ENCODE measurements around the gene WNT6. TPM values are rescaled to one million over a fixed set of nuclear protein-coding genes. Genes with fewer than 3 reads are reported as not detected.

WNT6 gene
- polyA plus RNA-seq, 1 donor = 0.24 TPM

GRCh38 chr2:218819093-218819492, 40.5 kb upstream of the WNT6 start:
- Histone ChIP-seq H3K27me3 (ENCODE audit: control insufficient read depth, insufficient read depth, low read length) (no peaks in the 10 kb centered on the region), H3K36me3 (ENCODE audit: control insufficient read depth, insufficient read depth, low read length) (peaks cover 49% of the 10 kb centered on the region), H3K4me3 (ENCODE audit: low read length) (no peak overlapping the region), H3K9me3 (ENCODE audit: control insufficient read depth, low read depth, low read length) (no peaks in the 10 kb centered on the region), H3K4me1 (ENCODE audit: control insufficient read depth, insufficient read depth, low read length) (peaks cover 5% of the 10 kb centered on the region), H3K27ac (ENCODE audit: low read length) (no peak overlapping the region)
- DNase-seq = no peak
- 93% methylated on average over 3 of the region's 7 CpGs for WGBS (ENCODE audit: insufficient coverage, low lambda C conversion rate)

- H3K9me3 ChIP-seq (ENCODE audit: control insufficient read depth, low read depth, low read length) = no peaks in the 10 kb centered on the region
- no peaks in the 10 kb centered on the region for H3K4me1 ChIP-seq (ENCODE audit: control insufficient read depth, insufficient read depth, low read length)
- peaks cover 31% of the 10 kb centered on the region for H3K36me3 ChIP-seq (ENCODE audit: control insufficient read depth, insufficient read depth, low read length)
- DNase-seq = no peak
- no peak overlapping the region for H3K4me3 ChIP-seq (ENCODE audit: low read length)
- no peaks in the 10 kb centered on the region for H3K27me3 ChIP-seq (ENCODE audit: control insufficient read depth, insufficient read depth, low read length)
- no CpG with 5 or more reads among the region's 15 CpGs for WGBS (ENCODE audit: insufficient coverage, low lambda C conversion rate)
- no peak overlapping the region for H3K27ac ChIP-seq (ENCODE audit: low read length)
Measured at GRCh38 chr2:218820746-218821369, 38.7 kb upstream of the WNT6 start.

GRCh38 chr2:218821605-218822211, 37.9 kb upstream of the WNT6 start:
- H3K27me3 ChIP-seq (ENCODE audit: control insufficient read depth, insufficient read depth, low read length) = no peaks in the 10 kb centered on the region
- H3K4me3 ChIP-seq (ENCODE audit: low read length) = no peak overlapping the region
- H3K27ac ChIP-seq (ENCODE audit: low read length) = no peak overlapping the region
- no peaks in the 10 kb centered on the region for H3K4me1 ChIP-seq (ENCODE audit: control insufficient read depth, insufficient read depth, low read length)
- H3K9me3 ChIP-seq (ENCODE audit: control insufficient read depth, low read depth, low read length) = no peaks in the 10 kb centered on the region
- WGBS (ENCODE audit: insufficient coverage, low lambda C conversion rate) = 60% methylated on average over 1 of the region's 9 CpGs
- DNase-seq = no peak
- peaks cover 23% of the 10 kb centered on the region for H3K36me3 ChIP-seq (ENCODE audit: control insufficient read depth, insufficient read depth, low read length)

- Histone ChIP-seq H3K9me3 (ENCODE audit: control insufficient read depth, low read depth, low read length) (no peaks in the 10 kb centered on the region), H3K27ac (ENCODE audit: low read length) (no peak overlapping the region), H3K27me3 (ENCODE audit: control insufficient read depth, insufficient read depth, low read length) (no peaks in the 10 kb centered on the region), H3K4me3 (ENCODE audit: low read length) (no peak overlapping the region), H3K4me1 (ENCODE audit: control insufficient read depth, insufficient read depth, low read length) (no peaks in the 10 kb centered on the region), H3K36me3 (ENCODE audit: control insufficient read depth, insufficient read depth, low read length) (peaks cover 22% of the 10 kb centered on the region)
- no CpG with 5 or more reads among the region's 7 CpGs for WGBS (ENCODE audit: insufficient coverage, low lambda C conversion rate)
- no peak for DNase-seq
Measured at GRCh38 chr2:218822622-218823021, 37.0 kb upstream of the WNT6 start.

GRCh38 chr2:218823196-218823855, 36.3 kb upstream of the WNT6 start:
- Histone ChIP-seq H3K4me3 (ENCODE audit: low read length) (no peak overlapping the region), H3K36me3 (ENCODE audit: control insufficient read depth, insufficient read depth, low read length) (peaks cover 19% of the 10 kb centered on the region), H3K4me1 (ENCODE audit: control insufficient read depth, insufficient read depth, low read length) (no peaks in the 10 kb centered on the region), H3K9me3 (ENCODE audit: control insufficient read depth, low read depth, low read length) (no peaks in the 10 kb centered on the region), H3K27ac (ENCODE audit: low read length) (no peak overlapping the region), H3K27me3 (ENCODE audit: control insufficient read depth, insufficient read depth, low read length) (no peaks in the 10 kb centered on the region)
- no CpG with 5 or more reads among the region's 9 CpGs for WGBS (ENCODE audit: insufficient coverage, low lambda C conversion rate)
- DNase-seq = no peak

- DNase-seq = no peak
- no peak overlapping the region for H3K27ac ChIP-seq (ENCODE audit: low read length)
- no peaks in the 10 kb centered on the region for H3K9me3 ChIP-seq (ENCODE audit: control insufficient read depth, low read depth, low read length)
- peaks cover 16% of the 10 kb centered on the region for H3K36me3 ChIP-seq (ENCODE audit: control insufficient read depth, insufficient read depth, low read length)
- H3K4me1 ChIP-seq (ENCODE audit: control insufficient read depth, insufficient read depth, low read length) = no peaks in the 10 kb centered on the region
- no CpG with 5 or more reads among the region's 7 CpGs for WGBS (ENCODE audit: insufficient coverage, low lambda C conversion rate)
- no peaks in the 10 kb centered on the region for H3K27me3 ChIP-seq (ENCODE audit: control insufficient read depth, insufficient read depth, low read length)
- no peak overlapping the region for H3K4me3 ChIP-seq (ENCODE audit: low read length)
Measured at GRCh38 chr2:218824004-218824403, 35.6 kb upstream of the WNT6 start.

- WGBS (ENCODE audit: insufficient coverage, low lambda C conversion rate) = no CpG with 5 or more reads among the region's 10 CpGs
- Histone ChIP-seq H3K27me3 (ENCODE audit: control insufficient read depth, insufficient read depth, low read length) (peaks cover 4% of the 10 kb centered on the region), H3K4me1 (ENCODE audit: control insufficient read depth, insufficient read depth, low read length) (no peaks in the 10 kb centered on the region), H3K36me3 (ENCODE audit: control insufficient read depth, insufficient read depth, low read length) (no peaks in the 10 kb centered on the region), H3K4me3 (ENCODE audit: low read length) (no peak overlapping the region), H3K27ac (ENCODE audit: low read length) (no peak overlapping the region), H3K9me3 (ENCODE audit: control insufficient read depth, low read depth, low read length) (no peaks in the 10 kb centered on the region)
- DNase-seq = no peak
Measured at GRCh38 chr2:218826791-218827190, 32.8 kb upstream of the WNT6 start.

GRCh38 chr2:218827701-218828476, 31.7 kb upstream of the WNT6 start:
- Histone ChIP-seq H3K9me3 (ENCODE audit: control insufficient read depth, low read depth, low read length) (no peaks in the 10 kb centered on the region), H3K4me1 (ENCODE audit: control insufficient read depth, insufficient read depth, low read length) (no peaks in the 10 kb centered on the region), H3K36me3 (ENCODE audit: control insufficient read depth, insufficient read depth, low read length) (no peaks in the 10 kb centered on the region), H3K27me3 (ENCODE audit: control insufficient read depth, insufficient read depth, low read length) (peaks cover 14% of the 10 kb centered on the region), H3K4me3 (ENCODE audit: low read length) (no peak overlapping the region), H3K27ac (ENCODE audit: low read length) (no peak overlapping the region)
- WGBS (ENCODE audit: insufficient coverage, low lambda C conversion rate) = no CpG with 5 or more reads among the region's 14 CpGs
- DNase-seq = no peak

GRCh38 chr2:218828477-218828778, 31.2 kb upstream of the WNT6 start:
- no peaks in the 10 kb centered on the region for H3K9me3 ChIP-seq (ENCODE audit: control insufficient read depth, low read depth, low read length)
- peaks cover 18% of the 10 kb centered on the region for H3K27me3 ChIP-seq (ENCODE audit: control insufficient read depth, insufficient read depth, low read length)
- no peak overlapping the region for H3K4me3 ChIP-seq (ENCODE audit: low read length)
- H3K4me1 ChIP-seq (ENCODE audit: control insufficient read depth, insufficient read depth, low read length) = no peaks in the 10 kb centered on the region
- no CpG with 5 or more reads among the region's 4 CpGs for WGBS (ENCODE audit: insufficient coverage, low lambda C conversion rate)
- DNase-seq = no peak
- no peak overlapping the region for H3K27ac ChIP-seq (ENCODE audit: low read length)
- H3K36me3 ChIP-seq (ENCODE audit: control insufficient read depth, insufficient read depth, low read length) = no peaks in the 10 kb centered on the region

GRCh38 chr2:218829868-218830451, 29.6 kb upstream of the WNT6 start:
- no peak overlapping the region for H3K27ac ChIP-seq (ENCODE audit: low read length)
- no peaks in the 10 kb centered on the region for H3K4me1 ChIP-seq (ENCODE audit: control insufficient read depth, insufficient read depth, low read length)
- no peaks in the 10 kb centered on the region for H3K36me3 ChIP-seq (ENCODE audit: control insufficient read depth, insufficient read depth, low read length)
- H3K4me3 ChIP-seq (ENCODE audit: low read length) = no peak overlapping the region
- H3K9me3 ChIP-seq (ENCODE audit: control insufficient read depth, low read depth, low read length) = no peaks in the 10 kb centered on the region
- no peak for DNase-seq
- H3K27me3 ChIP-seq (ENCODE audit: control insufficient read depth, insufficient read depth, low read length) = peaks cover 24% of the 10 kb centered on the region
- WGBS (ENCODE audit: insufficient coverage, low lambda C conversion rate) = no CpG with 5 or more reads among the region's 17 CpGs
